HEK293 (cell line): ENCODE measurements around the gene TPM4.

ENCODE experiments used
- CTCF ChIA-PET: fragments of 350-600 bp; formaldehyde crosslinking; extraction: SDS; loops from one replicate; lab custom pipeline; 2021; ENCODE audit warnings: antibody characterized with exemption; lab: Yijun Ruan, JAX
- POLR2A ChIA-PET: fragments of 300-600 bp; formaldehyde crosslinking; extraction: SDS; loops from one replicate; lab custom pipeline; 2020; ENCODE audit warnings: antibody characterized with exemption, inconsistent platforms; lab: Yijun Ruan, JAX
- H3K27ac ChIP-seq: fragments of 200-500 bp; sonication (Bioruptor generic); 2 replicates; pipeline ENCODE4 v1.5.1; 2014; ENCODE audit warnings: low read depth, low read length, control low read depth, inconsistent platforms; ENCODE audit errors: extremely low read depth
- H3K36me3 ChIP-seq, 2 experiments: fragments of 200-500 bp in 1 of 2; sonication (Bioruptor generic) in 1 of 2; 1 replicate in 1 of 2; 2 replicates in 1 of 2; pipeline ENCODE4 v1.5.1; 2014 to 2017; ENCODE audit warnings: inconsistent platforms in 2 of 2, low read length in 2 of 2; ENCODE audit not compliant: control insufficient read depth in 2 of 2, insufficient read depth in 1 of 2
- H3K4me1 ChIP-seq: fragments of 200-500 bp; sonication (Bioruptor generic); 2 replicates; pipeline ENCODE4 v1.5.1; 2014; ENCODE audit warnings: mild to moderate bottlenecking, low read length, inconsistent platforms; ENCODE audit not compliant: control insufficient read depth, insufficient read depth
- H3K4me3 ChIP-seq: 2 replicates; pipeline ENCODE4 v1.5.1; 2011; ENCODE audit warnings: low read depth, mild to moderate bottlenecking, control low read depth, low read length, moderate library complexity
- H3K9me3 ChIP-seq: fragments of 200-500 bp; sonication (Bioruptor generic); 2 replicates; pipeline ENCODE4 v1.5.1; 2014; ENCODE audit warnings: low read depth, low read length, inconsistent platforms; ENCODE audit not compliant: control insufficient read depth, insufficient read depth
- EGR2 ChIP-seq: fragments of 450-650 bp; formaldehyde crosslinking; IDR thresholded peaks from 2 replicates; pipeline ENCODE4 v1.5.1; 2016; ENCODE audit warnings: low read depth, missing biosample characterization, missing genetic modification characterization
- IKZF3 ChIP-seq: fragments of 450-650 bp; IDR thresholded peaks from 2 replicates; pipeline ENCODE4 v1.5.0; 2018; ENCODE audit warnings: missing biosample characterization, mild to moderate bottlenecking, missing genetic modification characterization, moderate library complexity
- KLF17 ChIP-seq: fragments of 450-650 bp; formaldehyde crosslinking; IDR thresholded peaks from 2 replicates; pipeline ENCODE4 v1.5.1; 2016; ENCODE audit warnings: missing biosample characterization, missing genetic modification characterization
- OVOL3 ChIP-seq: fragments of 450-650 bp; formaldehyde crosslinking; IDR thresholded peaks from 2 replicates; pipeline ENCODE4 v1.5.1; 2016; ENCODE audit warnings: missing biosample characterization, missing genetic modification characterization
- SP2 ChIP-seq: fragments of 450-650 bp; formaldehyde crosslinking; IDR thresholded peaks from 2 replicates; pipeline ENCODE4 v1.5.1; 2016; ENCODE audit warnings: missing biosample characterization, missing genetic modification characterization
- SP3 ChIP-seq: fragments of 450-650 bp; formaldehyde crosslinking; IDR thresholded peaks from 2 replicates; pipeline ENCODE4 v1.5.1; 2016; ENCODE audit warnings: missing biosample characterization, missing genetic modification characterization
- ZBTB10 ChIP-seq: fragments of 450-650 bp; formaldehyde crosslinking; IDR thresholded peaks from 2 replicates; pipeline ENCODE4 v1.5.1; 2016; ENCODE audit warnings: missing biosample characterization, missing genetic modification characterization
- ZBTB20 ChIP-seq: fragments of 450-650 bp; formaldehyde crosslinking; IDR thresholded peaks from 2 replicates; pipeline ENCODE4 v1.5.1; 2016; ENCODE audit warnings: missing biosample characterization, missing genetic modification characterization
- ZFP69B ChIP-seq: fragments of 450-650 bp; formaldehyde crosslinking; IDR thresholded peaks from 2 replicates; pipeline ENCODE4 v1.5.1; 2016; ENCODE audit warnings: missing biosample characterization, missing genetic modification characterization
- ZIC2 ChIP-seq: fragments of 450-650 bp; formaldehyde crosslinking; IDR thresholded peaks from 2 replicates; pipeline ENCODE4 v1.5.1; 2016; ENCODE audit warnings: missing biosample characterization, missing genetic modification characterization
- ZNF114 ChIP-seq: fragments of 450-650 bp; formaldehyde crosslinking; IDR thresholded peaks from 2 replicates; pipeline ENCODE4 v1.5.0; 2017; ENCODE audit warnings: missing biosample characterization, missing genetic modification characterization
- ZNF157 ChIP-seq: fragments of 450-650 bp; formaldehyde crosslinking; IDR thresholded peaks from 2 replicates; pipeline ENCODE4 v1.5.1; 2016; ENCODE audit warnings: missing biosample characterization, missing genetic modification characterization
- ZNF175 ChIP-seq: fragments of 450-650 bp; formaldehyde crosslinking; IDR thresholded peaks from 2 replicates; pipeline ENCODE4 v1.5.1; 2016; ENCODE audit warnings: missing biosample characterization, missing genetic modification characterization
- ZNF18 ChIP-seq: fragments of 450-650 bp; formaldehyde crosslinking; IDR thresholded peaks from 2 replicates; pipeline ENCODE4 v1.5.1; 2016; ENCODE audit warnings: missing biosample characterization, missing genetic modification characterization
- ZNF394 ChIP-seq: fragments of 450-650 bp; formaldehyde crosslinking; IDR thresholded peaks from 2 replicates; pipeline ENCODE4 v1.5.1; 2016; ENCODE audit warnings: missing biosample characterization, missing genetic modification characterization, mild to moderate bottlenecking, moderate library complexity, borderline replicate concordance
- ZNF404 ChIP-seq: fragments of 450-650 bp; formaldehyde crosslinking; IDR thresholded peaks from 2 replicates; pipeline ENCODE4 v1.5.1; 2017; ENCODE audit warnings: missing biosample characterization, missing genetic modification characterization
- ZNF514 ChIP-seq: fragments of 450-650 bp; formaldehyde crosslinking; IDR thresholded peaks from 2 replicates; pipeline ENCODE4 v1.5.1; 2016; ENCODE audit warnings: missing biosample characterization, missing genetic modification characterization
- ZNF623 ChIP-seq: fragments of 450-650 bp; formaldehyde crosslinking; IDR thresholded peaks from 2 replicates; pipeline ENCODE4 v1.5.1; 2016; ENCODE audit warnings: missing biosample characterization, missing genetic modification characterization
- ZNF639 ChIP-seq: fragments of 450-650 bp; formaldehyde crosslinking; IDR thresholded peaks from 2 replicates; pipeline ENCODE4 v1.5.1; 2016; ENCODE audit warnings: missing biosample characterization, missing genetic modification characterization
- ZNF792 ChIP-seq: fragments of 450-650 bp; formaldehyde crosslinking; IDR thresholded peaks from 2 replicates; pipeline ENCODE4 v1.5.1; 2016; ENCODE audit warnings: missing biosample characterization, missing genetic modification characterization
- ZSCAN23 ChIP-seq: fragments of 450-650 bp; formaldehyde crosslinking; IDR thresholded peaks from 2 replicates; pipeline ENCODE4 v1.5.1; 2016; ENCODE audit warnings: missing biosample characterization, missing genetic modification characterization
- ZXDB ChIP-seq: fragments of 450-650 bp; formaldehyde crosslinking; IDR thresholded peaks from 2 replicates; pipeline ENCODE4 v1.5.1; 2016; ENCODE audit warnings: missing biosample characterization, missing genetic modification characterization
- TF ChIP-seq, protein P1 (sequence below): fragments of 450-650 bp; formaldehyde crosslinking; IDR thresholded peaks from 2 replicates; pipeline ENCODE4 v1.5.1; 2017; ENCODE audit warnings: missing biosample characterization, mild to moderate bottlenecking, missing genetic modification characterization, moderate library complexity
- TF ChIP-seq, protein P2 (sequence below): fragments of 450-650 bp; formaldehyde crosslinking; IDR thresholded peaks from 2 replicates; pipeline ENCODE4 v1.5.1; 2017; ENCODE audit warnings: missing biosample characterization, missing genetic modification characterization

The TPM4 gene

DNA sequence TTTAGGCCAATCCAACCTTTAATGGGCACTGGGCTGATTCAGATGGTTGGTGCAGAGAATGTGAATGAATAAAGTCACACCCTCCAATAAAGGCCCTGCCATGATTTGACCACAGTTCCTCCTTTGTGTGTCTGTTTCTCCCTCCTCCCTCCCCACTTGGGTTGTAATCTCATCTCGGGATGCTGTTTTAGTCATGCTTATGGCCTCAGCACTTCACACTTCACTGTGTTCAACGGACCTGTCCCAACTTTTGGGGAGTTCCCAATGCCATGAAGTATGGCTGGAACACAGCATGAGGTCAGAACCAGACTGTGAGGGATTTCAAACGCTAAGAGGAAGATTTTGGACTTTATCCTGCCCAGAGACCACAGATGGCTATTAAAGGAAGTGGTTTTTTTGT, 29.8 kb downstream of the TPM4 start (continued):
- TF ChIP-seq, protein P1, sequence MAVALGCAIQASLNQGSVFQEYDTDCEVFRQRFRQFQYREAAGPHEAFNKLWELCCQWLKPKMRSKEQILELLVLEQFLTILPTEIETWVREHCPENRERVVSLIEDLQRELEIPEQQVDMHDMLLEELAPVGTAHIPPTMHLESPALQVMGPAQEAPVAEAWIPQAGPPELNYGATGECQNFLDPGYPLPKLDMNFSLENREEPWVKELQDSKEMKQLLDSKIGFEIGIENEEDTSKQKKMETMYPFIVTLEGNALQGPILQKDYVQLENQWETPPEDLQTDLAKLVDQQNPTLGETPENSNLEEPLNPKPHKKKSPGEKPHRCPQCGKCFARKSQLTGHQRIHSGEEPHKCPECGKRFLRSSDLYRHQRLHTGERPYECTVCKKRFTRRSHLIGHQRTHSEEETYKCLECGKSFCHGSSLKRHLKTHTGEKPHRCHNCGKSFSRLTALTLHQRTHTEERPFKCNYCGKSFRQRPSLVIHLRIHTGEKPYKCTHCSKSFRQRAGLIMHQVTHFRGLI (tag by site-specific recombination), result no peak
- TF ChIP-seq ZIC2 (tag by site-specific recombination), result peak; percentile 66
- 0 out of 2 replicates have a peak, but pooled peaks have one; percentile 23 for TF ChIP-seq IKZF3 (tag by site-specific recombination)
- no peak for TF ChIP-seq ZNF623
- TF ChIP-seq SP2 (tag by site-specific recombination), result peak; percentile 43

DNA sequence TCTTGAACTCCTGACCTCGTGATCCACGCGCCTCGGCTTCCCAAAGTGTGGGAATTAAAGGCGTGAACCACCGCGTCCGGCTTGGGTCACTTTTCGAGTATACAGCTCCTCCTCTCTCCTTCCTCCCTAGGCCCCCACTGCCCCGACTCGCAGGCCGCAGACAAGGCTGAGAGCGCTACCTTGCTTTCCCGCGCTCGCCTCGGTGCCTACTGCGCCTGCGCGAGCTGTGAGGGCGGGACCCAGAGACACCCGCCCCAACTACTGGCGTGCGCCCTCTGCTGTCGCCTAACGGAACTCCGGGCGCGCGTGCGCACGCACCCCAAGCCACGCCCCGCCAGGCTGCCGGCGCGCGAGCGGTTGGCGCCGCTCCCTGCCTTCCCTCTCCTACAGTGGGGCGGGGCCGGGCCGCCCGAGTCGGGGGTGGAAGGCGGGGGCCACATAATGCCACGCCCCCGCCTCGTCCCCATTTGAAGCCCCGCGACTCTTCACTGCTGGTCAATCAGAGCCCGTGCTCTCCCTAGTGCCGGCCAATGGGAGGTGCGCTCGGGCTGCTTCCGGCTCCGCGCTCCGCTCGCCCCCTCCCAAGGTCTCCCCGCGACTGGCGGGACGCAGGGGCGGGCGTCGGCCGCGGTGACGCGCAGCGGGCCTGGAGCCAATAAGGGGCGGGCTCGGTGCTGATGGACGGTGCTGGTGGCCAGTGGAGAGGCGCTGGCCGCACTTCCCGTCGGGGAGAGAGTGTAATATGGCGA, 35.0 kb downstream of the TPM4 start, which contains the start of gene RAB8A:
RAB8A (plus strand) TSS at position 730 of the 749 bp plus-strand sequence; CDS start at position 743, 13 bp downstream.
- Histone ChIP-seq H3K36me3 (peaks cover 0 to 20% of the 10 kb centered on the region in 2 experiments; a peak in 2 of 3 replicates), H3K4me1 (peaks cover 4% of the 10 kb centered on the region; the same call in 1 of the 2 replicates), H3K4me3 (peak within 1 kb of the TSS; percentile 98), H3K9me3 (no peaks in the 10 kb centered on the region), H3K27ac (peak within 1 kb of the TSS; percentile 59; the same call in 1 of the 2 replicates)
- POLR2A ChIA-PET, result interaction anchor here (1.1 to 2.1 kb wide), 5 partner anchors 13 to 74 kb away, joined by 3 to 20 read pairs (median 5); partner anchors contain the start of genes FAM32A and TPM4
- CTCF ChIA-PET, result interaction anchor here (0.5 to 2.0 kb wide), 19 partner anchors 9 to 969 kb away, joined by 3 to 13 read pairs (median 4); partner anchors contain the start of genes AP1M1 and TPM4
- TF ChIP-seq EGR2 (peak; percentile 96), ZNF639 (tag by site-specific recombination) (no peak; the same call in 1 of the 2 replicates), OVOL3 (peak; percentile 67; the same call in 1 of the 2 replicates), ZNF404 (no peak), ZNF394 (tag by site-specific recombination) (peak; percentile 59; the same call in 1 of the 2 replicates), ZNF114 (tag by site-specific recombination) (no peak), ZNF18 (0 out of 2 replicates have a peak, but pooled peaks have one; percentile 8), ZNF157 (tag by site-specific recombination) (no peak), ZFP69B (tag by site-specific recombination) (peak; percentile 77), ZNF792 (tag by site-specific recombination) (no peak; the same call in none of the 2 replicates), ZBTB10 (tag by site-specific recombination) (peak; percentile 78; the same call in 1 of the 2 replicates), ZSCAN23 (tag by site-specific recombination) (0 out of 2 replicates have a peak, but pooled peaks have one; percentile 63), SP3 (tag by site-specific recombination) (peak; percentile 95), ZBTB20 (tag by site-specific recombination) (peak; percentile 40; the same call in 1 of the 2 replicates), KLF17 (tag by site-specific recombination) (peak; percentile 59), ZNF175 (no peak), ZXDB (tag by site-specific recombination) (peak; percentile 93), IKZF3 (tag by site-specific recombination) (peak; percentile 56; the same call in 1 of the 2 replicates), ZNF514 (tag by site-specific recombination) (no peak)
- TF ChIP-seq, protein P2, sequence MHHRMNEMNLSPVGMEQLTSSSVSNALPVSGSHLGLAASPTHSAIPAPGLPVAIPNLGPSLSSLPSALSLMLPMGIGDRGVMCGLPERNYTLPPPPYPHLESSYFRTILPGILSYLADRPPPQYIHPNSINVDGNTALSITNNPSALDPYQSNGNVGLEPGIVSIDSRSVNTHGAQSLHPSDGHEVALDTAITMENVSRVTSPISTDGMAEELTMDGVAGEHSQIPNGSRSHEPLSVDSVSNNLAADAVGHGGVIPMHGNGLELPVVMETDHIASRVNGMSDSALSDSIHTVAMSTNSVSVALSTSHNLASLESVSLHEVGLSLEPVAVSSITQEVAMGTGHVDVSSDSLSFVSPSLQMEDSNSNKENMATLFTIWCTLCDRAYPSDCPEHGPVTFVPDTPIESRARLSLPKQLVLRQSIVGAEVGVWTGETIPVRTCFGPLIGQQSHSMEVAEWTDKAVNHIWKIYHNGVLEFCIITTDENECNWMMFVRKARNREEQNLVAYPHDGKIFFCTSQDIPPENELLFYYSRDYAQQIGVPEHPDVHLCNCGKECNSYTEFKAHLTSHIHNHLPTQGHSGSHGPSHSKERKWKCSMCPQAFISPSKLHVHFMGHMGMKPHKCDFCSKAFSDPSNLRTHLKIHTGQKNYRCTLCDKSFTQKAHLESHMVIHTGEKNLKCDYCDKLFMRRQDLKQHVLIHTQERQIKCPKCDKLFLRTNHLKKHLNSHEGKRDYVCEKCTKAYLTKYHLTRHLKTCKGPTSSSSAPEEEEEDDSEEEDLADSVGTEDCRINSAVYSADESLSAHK, result peak; percentile 57; the same call in 1 of the 2 replicates
